ENCODE measurements around the gene FERMT3.

GRCh38 chr11:64180891-64181290 is 25.6 kb upstream of the FERMT3 start:
- TF ChIP-seq CTCF (conservative IDR thresholded peaks at IDR 0.05 in 1 of 2, IDR thresholded peaks at IDR 0.05 in 1 of 2; ENCODE audit: low read depth in 1 of 2, low read length in 2 of 2), result no peak
- no peak for TF ChIP-seq EZH2 (IDR thresholded peaks at IDR 0.05; ENCODE audit: low read length, missing control alignments)

Data from fibroblast of lung (primary cell).